GM21786 (cell line): ENCODE results near the gene NPB.
A peak's percentile ranks its signal among the peaks of the same experiment; 100 is the strongest.

Experiments
- ATAC-seq: cut with Tn5 transposase; IDR thresholded peaks from one replicate; pipeline ENCODE4 v1.9.1; 2021; ENCODE audit not compliant: unreplicated experiment

The NPB gene

GRCh38 chr17:81869221-81870130 lies 32.6 kb upstream of the NPB start:
- no peak for ATAC-seq

GRCh38 chr17:81870131-81870980 lies 31.7 kb upstream of the NPB start:
- peak; percentile 14 for ATAC-seq

- peak; percentile 51 for ATAC-seq
These were observed 31.1 kb upstream of the NPB start, which contains the start of gene ARHGDIA for GRCh38 chr17:81870981-81871386. TSS of gene ARHGDIA (minus strand) at chr17:81871337. CDS start at chr17:81869930, 1,407 bp downstream.

GRCh38 chr17:81871387-81872230 lies 30.4 kb upstream of the NPB start:
- ATAC-seq, result peak; percentile 12

GRCh38 chr17:81877569-81877968 lies 24.5 kb upstream of the NPB start:
- no peak for ATAC-seq

GRCh38 chr17:81878294-81878693 lies 23.7 kb upstream of the NPB start:
- no peak for ATAC-seq

- ATAC-seq, result no peak
These were observed 22.9 kb upstream of the NPB start for GRCh38 chr17:81879121-81879520.

GRCh38 chr17:81884520-81884919 lies 17.5 kb upstream of the NPB start:
- ATAC-seq, result no peak

GRCh38 chr17:81884968-81885367 lies 17.1 kb upstream of the NPB start:
- no peak for ATAC-seq

GRCh38 chr17:81885454-81885853 lies 16.6 kb upstream of the NPB start:
- no peak for ATAC-seq

GRCh38 chr17:81885869-81886548 lies 16.0 kb upstream of the NPB start:
- no peak for ATAC-seq

- no peak for ATAC-seq
These were observed 13.7 kb upstream of the NPB start for GRCh38 chr17:81888105-81888987.

- ATAC-seq, result no peak
These were observed 12.9 kb upstream of the NPB start for GRCh38 chr17:81888988-81889595.

GRCh38 chr17:81889602-81890001 lies 12.4 kb upstream of the NPB start:
- no peak for ATAC-seq

- ATAC-seq, result no peak
These were observed 11.4 kb upstream of the NPB start for GRCh38 chr17:81890447-81891302.

GRCh38 chr17:81891303-81891552 lies 10.8 kb upstream of the NPB start:
- no peak for ATAC-seq

- no peak for ATAC-seq
These were observed 6.6 kb upstream of the NPB start for GRCh38 chr17:81895400-81895799.
